WTC11 (cell line): ENCODE measurements around the gene ERAP2. TPM values are rescaled to one million over a fixed set of nuclear protein-coding genes. Genes with fewer than 3 reads are reported as not detected.

Source experiments
- ATAC-seq: fragments of 200-7000 bp; cut with Tn5 transposase; 2 replicates; pipeline ENCODE4 v1.10.0; 2021; ENCODE audit warnings: mild to moderate bottlenecking, moderate library complexity
- CTCF ChIA-PET: fragments of 300-600 bp; sonication (Branson Sonifier 250); formaldehyde crosslinking; loops from one replicate; lab custom pipeline; 2021; ENCODE audit warnings: antibody characterized with exemption; lab: Charles Lee
- POLR2A ChIA-PET: fragments of 350-600 bp; sonication (Branson Sonifier 250); formaldehyde crosslinking; loops from one replicate; lab custom pipeline; 2021; ENCODE audit warnings: antibody characterized with exemption; lab: Charles Lee
- DNase-seq: peaks from one replicate; pipeline ENCODE4 v3.0.0; 2021; ENCODE audit warnings: low spot score
- H3K27ac Mint-ChIP-seq: 2 replicates; pipeline ENCODE4 v1.8.0; 2021; ENCODE audit warnings: mixed read lengths
- H3K27me3 Mint-ChIP-seq: 2 replicates; pipeline ENCODE4 v1.8.0; 2021; ENCODE audit warnings: low read depth, mild to moderate bottlenecking, moderate library complexity, mixed read lengths
- H3K36me3 Mint-ChIP-seq: 2 replicates; pipeline ENCODE4 v1.8.0; 2021; ENCODE audit warnings: mixed read lengths
- H3K4me1 Mint-ChIP-seq: 2 replicates; pipeline ENCODE4 v1.8.0; 2022; ENCODE audit warnings: mixed read lengths
- H3K4me3 Mint-ChIP-seq: 2 replicates; pipeline ENCODE4 v1.8.0; 2021; ENCODE audit warnings: mild to moderate bottlenecking, moderate library complexity, mixed read lengths
- H3K9me3 Mint-ChIP-seq: 2 replicates; pipeline ENCODE4 v1.8.0; 2021; ENCODE audit warnings: mixed read lengths
- CBFB ChIP-seq: sonication (generic); formaldehyde crosslinking; IDR thresholded peaks from 2 replicates; pipeline ENCODE4 v1.8.1; 2022; ENCODE audit warnings: mild to moderate bottlenecking, low read depth, missing genetic modification reagents
- ESRRA ChIP-seq: sonication (generic); formaldehyde crosslinking; IDR thresholded peaks from 2 replicates; pipeline ENCODE4 v1.8.1; 2022; ENCODE audit warnings: mild to moderate bottlenecking, missing genetic modification reagents, borderline replicate concordance
- KAT7 ChIP-seq: sonication (generic); formaldehyde crosslinking; IDR thresholded peaks from 2 replicates; pipeline ENCODE4 v1.8.1; 2023; ENCODE audit warnings: missing genetic modification reagents, mild to moderate bottlenecking, borderline replicate concordance
- RELA ChIP-seq: sonication (generic); formaldehyde crosslinking; IDR thresholded peaks from 2 replicates; pipeline ENCODE4 v1.8.1; 2022; ENCODE audit warnings: missing genetic modification reagents, mild to moderate bottlenecking, borderline replicate concordance
- SP1 ChIP-seq: sonication (generic); formaldehyde crosslinking; conservative IDR thresholded peaks from 2 replicates; pipeline ENCODE4 v1.8.1; 2022; ENCODE audit warnings: missing genetic modification reagents
- ZNF121 ChIP-seq: sonication (generic); formaldehyde crosslinking; IDR thresholded peaks from 2 replicates; pipeline ENCODE4 v1.8.0; 2023; ENCODE audit warnings: missing genetic modification reagents
- ZNF219 ChIP-seq: sonication (generic); formaldehyde crosslinking; IDR thresholded peaks from 2 replicates; pipeline ENCODE4 v1.8.0; 2023; ENCODE audit warnings: missing genetic modification reagents, mild to moderate bottlenecking, borderline replicate concordance
- ZNF423 ChIP-seq: fragments of 250-450 bp; sonication (Bioruptor Pico); IDR thresholded peaks from 2 replicates; pipeline ENCODE4 v2.1.2; 2022; ENCODE audit warnings: mild to moderate bottlenecking, moderate library complexity
- total RNA-seq: library from RNA; stranded (reverse); gene quantifications from 3 replicates; pipeline ENCODE4 v1.2.3, GENCODE V29; 2021
- TF ChIP-seq, protein P1 (sequence below): fragments of 250-450 bp; sonication (Bioruptor Pico); IDR thresholded peaks from 2 replicates; pipeline ENCODE4 v1.9.0; 2021; ENCODE audit warnings: mild to moderate bottlenecking
- TF ChIP-seq, protein P2 (sequence below): sonication (generic); formaldehyde crosslinking; IDR thresholded peaks from 2 replicates; pipeline ENCODE4 v1.8.0; 2022; ENCODE audit warnings: mild to moderate bottlenecking, missing genetic modification reagents
- TF ChIP-seq, protein P3 (sequence below): sonication (generic); formaldehyde crosslinking; IDR thresholded peaks from 2 replicates; pipeline ENCODE4 v1.8.0; 2022; ENCODE audit warnings: mild to moderate bottlenecking, missing genetic modification reagents
- TF ChIP-seq, protein P4 (sequence below): sonication (generic); formaldehyde crosslinking; IDR thresholded peaks from 2 replicates; pipeline ENCODE4 v1.8.1; 2023; ENCODE audit warnings: mild to moderate bottlenecking, missing genetic modification reagents, moderate library complexity
- TF ChIP-seq, protein P5 (sequence below): sonication (generic); formaldehyde crosslinking; conservative IDR thresholded peaks from 2 replicates; pipeline ENCODE4 v1.8.1; 2023; ENCODE audit warnings: mild to moderate bottlenecking, low read depth, missing genetic modification reagents, moderate library complexity
- TF ChIP-seq, protein P6 (sequence below): sonication (generic); formaldehyde crosslinking; IDR thresholded peaks from 2 replicates; pipeline ENCODE4 v1.8.1; 2023; ENCODE audit warnings: mild to moderate bottlenecking, missing genetic modification reagents, moderate library complexity
- TF ChIP-seq, protein P7 (sequence below): sonication (generic); formaldehyde crosslinking; IDR thresholded peaks from 2 replicates; pipeline ENCODE4 v1.8.1; 2022; ENCODE audit warnings: missing genetic modification reagents, borderline replicate concordance

Gene ERAP2
- total RNA-seq, 1 experiment from 2014 or later = 0.13 TPM

DNA sequence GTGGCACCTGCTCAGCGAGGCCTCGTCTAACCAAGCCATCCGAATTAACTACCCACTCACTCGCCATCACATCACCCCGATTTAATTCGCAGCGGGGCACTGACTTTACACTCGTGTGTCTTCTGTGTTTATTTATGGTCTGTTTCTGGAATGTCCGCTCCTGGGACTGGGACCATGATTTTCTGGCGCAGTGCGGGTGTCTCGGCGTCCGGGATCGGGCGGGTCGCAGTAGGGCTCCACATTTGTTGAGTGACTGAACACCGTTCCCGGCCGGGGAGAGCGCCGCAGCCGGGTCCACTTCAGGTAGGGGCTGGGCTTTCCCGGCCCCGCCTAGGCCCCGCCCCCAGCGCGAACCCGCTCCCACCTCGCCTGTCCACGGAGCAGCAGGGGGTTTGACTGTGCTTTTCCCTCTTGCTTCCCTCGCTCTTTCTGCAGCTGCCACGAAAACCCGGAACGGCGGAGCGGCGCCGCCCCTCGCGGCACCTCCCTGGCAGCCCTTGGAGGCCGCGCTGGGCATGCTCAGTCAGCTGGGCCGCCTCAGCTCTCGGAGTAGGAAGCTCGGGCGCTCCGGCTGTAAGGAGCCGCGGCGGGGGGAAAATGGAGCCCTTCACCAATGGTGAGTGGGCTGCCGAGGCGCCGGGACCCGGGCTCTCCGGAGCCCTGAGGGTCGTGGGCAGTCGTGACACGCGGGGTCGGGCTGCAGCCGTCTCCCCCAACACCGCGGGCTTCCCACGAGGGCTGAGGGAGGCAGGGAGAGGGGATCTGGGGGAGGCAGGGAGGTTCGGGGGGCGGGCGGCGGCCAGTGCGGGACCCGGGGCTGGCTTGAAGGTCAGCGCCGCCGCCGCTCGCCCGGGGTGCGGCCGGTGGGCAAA lies 59.5 kb downstream of the ERAP2 start, which contains the start of gene LNPEP (continued):
- TF ChIP-seq SP1 (CRISPR knock-in tag) (peak; percentile 95), RELA (CRISPR knock-in tag) (no peak)
- TF ChIP-seq, protein P1, sequence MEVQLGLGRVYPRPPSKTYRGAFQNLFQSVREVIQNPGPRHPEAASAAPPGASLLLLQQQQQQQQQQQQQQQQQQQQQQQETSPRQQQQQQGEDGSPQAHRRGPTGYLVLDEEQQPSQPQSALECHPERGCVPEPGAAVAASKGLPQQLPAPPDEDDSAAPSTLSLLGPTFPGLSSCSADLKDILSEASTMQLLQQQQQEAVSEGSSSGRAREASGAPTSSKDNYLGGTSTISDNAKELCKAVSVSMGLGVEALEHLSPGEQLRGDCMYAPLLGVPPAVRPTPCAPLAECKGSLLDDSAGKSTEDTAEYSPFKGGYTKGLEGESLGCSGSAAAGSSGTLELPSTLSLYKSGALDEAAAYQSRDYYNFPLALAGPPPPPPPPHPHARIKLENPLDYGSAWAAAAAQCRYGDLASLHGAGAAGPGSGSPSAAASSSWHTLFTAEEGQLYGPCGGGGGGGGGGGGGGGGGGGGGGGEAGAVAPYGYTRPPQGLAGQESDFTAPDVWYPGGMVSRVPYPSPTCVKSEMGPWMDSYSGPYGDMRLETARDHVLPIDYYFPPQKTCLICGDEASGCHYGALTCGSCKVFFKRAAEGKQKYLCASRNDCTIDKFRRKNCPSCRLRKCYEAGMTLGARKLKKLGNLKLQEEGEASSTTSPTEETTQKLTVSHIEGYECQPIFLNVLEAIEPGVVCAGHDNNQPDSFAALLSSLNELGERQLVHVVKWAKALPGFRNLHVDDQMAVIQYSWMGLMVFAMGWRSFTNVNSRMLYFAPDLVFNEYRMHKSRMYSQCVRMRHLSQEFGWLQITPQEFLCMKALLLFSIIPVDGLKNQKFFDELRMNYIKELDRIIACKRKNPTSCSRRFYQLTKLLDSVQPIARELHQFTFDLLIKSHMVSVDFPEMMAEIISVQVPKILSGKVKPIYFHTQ (CRISPR knock-in tag) = no peak

DNA sequence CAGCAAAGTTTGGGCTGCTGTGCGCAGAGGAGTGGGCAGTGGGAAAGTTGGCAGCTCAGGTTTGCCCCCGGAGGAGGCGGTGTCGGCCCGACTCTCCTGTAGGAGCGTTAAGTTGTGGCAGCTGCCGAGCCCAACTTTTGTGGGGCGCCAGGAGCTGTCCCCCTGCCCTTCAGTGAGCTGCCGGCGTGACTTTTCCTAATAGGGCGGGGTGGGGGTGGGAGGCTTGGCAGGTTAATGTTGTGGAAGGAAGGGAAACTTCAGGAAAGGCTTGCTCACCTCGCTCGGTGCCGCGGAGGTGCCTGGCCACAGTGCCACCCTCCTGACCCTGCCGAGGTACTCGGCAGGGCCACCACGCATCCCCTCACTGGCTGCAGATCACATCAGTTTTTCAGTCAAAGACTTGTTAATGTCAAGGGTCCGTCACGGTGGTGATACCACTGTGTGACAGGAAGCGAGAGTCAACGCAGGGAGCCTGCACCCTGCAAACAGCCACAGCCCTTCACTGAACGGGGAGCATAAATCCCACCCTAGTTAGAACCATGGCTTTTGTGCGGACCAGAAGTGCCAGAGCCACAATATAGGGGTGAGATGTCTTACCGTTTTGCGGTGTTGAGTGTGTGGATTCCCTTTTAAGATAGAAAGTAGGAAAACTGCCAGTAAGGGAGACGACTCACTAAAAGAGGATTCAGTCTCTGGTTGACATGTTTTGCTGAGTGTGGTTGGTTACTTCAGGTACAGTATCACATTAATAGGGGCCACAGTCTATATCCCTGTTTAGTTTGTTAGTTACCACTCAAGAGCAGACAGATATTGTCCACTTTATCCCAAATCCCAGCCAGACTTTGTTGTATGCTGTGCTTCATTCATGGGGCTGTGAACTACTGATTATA lies 60.4 kb downstream of the ERAP2 start:
- POLR2A ChIA-PET = interaction anchor here (0.9 to 1.1 kb wide), 4 partner anchors 68 to 222 kb away, joined by 3 to 4 read pairs (median 3); partner anchors contain the start of gene ERAP1
- Mint-ChIP-seq H3K27ac (no peak overlapping the region), H3K27me3 (peaks cover 15% of the 10 kb centered on the region), H3K9me3 (no peaks in the 10 kb centered on the region), H3K4me3 (peak overlapping the region; percentile 96), H3K36me3 (no peaks in the 10 kb centered on the region), H3K4me1 (peaks cover 30% of the 10 kb centered on the region)
- peak; percentile 40 for DNase-seq
- ATAC-seq = peak; percentile 4
- peak; percentile 70; the same call in 1 of the 2 replicates for TF ChIP-seq ZNF121
- TF ChIP-seq ESRRA (CRISPR knock-in tag) = no peak
- TF ChIP-seq, protein P2, sequence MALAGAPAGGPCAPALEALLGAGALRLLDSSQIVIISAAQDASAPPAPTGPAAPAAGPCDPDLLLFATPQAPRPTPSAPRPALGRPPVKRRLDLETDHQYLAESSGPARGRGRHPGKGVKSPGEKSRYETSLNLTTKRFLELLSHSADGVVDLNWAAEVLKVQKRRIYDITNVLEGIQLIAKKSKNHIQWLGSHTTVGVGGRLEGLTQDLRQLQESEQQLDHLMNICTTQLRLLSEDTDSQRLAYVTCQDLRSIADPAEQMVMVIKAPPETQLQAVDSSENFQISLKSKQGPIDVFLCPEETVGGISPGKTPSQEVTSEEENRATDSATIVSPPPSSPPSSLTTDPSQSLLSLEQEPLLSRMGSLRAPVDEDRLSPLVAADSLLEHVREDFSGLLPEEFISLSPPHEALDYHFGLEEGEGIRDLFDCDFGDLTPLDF = no peak
- CTCF ChIA-PET = interaction anchor here (0.5 to 1.5 kb wide), 7 partner anchors 26 to 206 kb away, joined by 3 to 6 read pairs (median 4); partner anchors contain the start of gene LIX1

DNA sequence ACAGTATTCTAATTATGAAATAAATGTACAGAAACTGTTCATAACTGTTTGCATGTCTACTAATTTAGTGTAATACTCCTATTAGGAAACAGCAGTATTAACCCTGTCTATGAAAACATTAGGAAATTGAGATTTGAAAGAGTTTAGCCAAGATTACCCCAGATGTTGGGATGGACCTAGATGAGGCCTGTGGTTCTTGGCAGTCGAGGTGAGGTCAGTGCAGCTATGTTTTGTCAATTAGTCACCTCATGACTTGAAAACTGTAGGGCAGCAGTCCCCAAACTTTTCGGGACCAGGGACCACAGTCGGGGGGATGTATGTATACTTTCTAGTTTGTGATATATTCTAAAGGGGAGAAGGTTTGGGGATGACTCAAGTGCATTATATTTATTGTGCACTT lies 64.3 kb downstream of the ERAP2 start:
- Mint-ChIP-seq H3K27ac (no peak overlapping the region), H3K36me3 (no peaks in the 10 kb centered on the region), H3K4me3 (no peak overlapping the region), H3K4me1 (peaks cover 23% of the 10 kb centered on the region), H3K9me3 (no peaks in the 10 kb centered on the region), H3K27me3 (peaks cover 15% of the 10 kb centered on the region)
- ATAC-seq = no peak
- ChIA-PET POLR2A (no interaction called here), CTCF (interaction anchor here (1.2 kb wide), 1 partner anchor 72 kb away, joined by 5 read pairs; no protein-coding TSS in a partner anchor)
- TF ChIP-seq, protein P3, sequence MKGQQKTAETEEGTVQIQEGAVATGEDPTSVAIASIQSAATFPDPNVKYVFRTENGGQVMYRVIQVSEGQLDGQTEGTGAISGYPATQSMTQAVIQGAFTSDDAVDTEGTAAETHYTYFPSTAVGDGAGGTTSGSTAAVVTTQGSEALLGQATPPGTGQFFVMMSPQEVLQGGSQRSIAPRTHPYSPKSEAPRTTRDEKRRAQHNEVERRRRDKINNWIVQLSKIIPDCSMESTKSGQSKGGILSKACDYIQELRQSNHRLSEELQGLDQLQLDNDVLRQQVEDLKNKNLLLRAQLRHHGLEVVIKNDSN (CRISPR knock-in tag) = no peak
- TF ChIP-seq, protein P4, sequence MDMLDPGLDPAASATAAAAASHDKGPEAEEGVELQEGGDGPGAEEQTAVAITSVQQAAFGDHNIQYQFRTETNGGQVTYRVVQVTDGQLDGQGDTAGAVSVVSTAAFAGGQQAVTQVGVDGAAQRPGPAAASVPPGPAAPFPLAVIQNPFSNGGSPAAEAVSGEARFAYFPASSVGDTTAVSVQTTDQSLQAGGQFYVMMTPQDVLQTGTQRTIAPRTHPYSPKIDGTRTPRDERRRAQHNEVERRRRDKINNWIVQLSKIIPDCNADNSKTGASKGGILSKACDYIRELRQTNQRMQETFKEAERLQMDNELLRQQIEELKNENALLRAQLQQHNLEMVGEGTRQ (CRISPR knock-in tag) = no peak
- no peak for TF ChIP-seq ZNF219 (CRISPR knock-in tag)
- TF ChIP-seq, protein P5, sequence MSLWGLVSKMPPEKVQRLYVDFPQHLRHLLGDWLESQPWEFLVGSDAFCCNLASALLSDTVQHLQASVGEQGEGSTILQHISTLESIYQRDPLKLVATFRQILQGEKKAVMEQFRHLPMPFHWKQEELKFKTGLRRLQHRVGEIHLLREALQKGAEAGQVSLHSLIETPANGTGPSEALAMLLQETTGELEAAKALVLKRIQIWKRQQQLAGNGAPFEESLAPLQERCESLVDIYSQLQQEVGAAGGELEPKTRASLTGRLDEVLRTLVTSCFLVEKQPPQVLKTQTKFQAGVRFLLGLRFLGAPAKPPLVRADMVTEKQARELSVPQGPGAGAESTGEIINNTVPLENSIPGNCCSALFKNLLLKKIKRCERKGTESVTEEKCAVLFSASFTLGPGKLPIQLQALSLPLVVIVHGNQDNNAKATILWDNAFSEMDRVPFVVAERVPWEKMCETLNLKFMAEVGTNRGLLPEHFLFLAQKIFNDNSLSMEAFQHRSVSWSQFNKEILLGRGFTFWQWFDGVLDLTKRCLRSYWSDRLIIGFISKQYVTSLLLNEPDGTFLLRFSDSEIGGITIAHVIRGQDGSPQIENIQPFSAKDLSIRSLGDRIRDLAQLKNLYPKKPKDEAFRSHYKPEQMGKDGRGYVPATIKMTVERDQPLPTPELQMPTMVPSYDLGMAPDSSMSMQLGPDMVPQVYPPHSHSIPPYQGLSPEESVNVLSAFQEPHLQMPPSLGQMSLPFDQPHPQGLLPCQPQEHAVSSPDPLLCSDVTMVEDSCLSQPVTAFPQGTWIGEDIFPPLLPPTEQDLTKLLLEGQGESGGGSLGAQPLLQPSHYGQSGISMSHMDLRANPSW (CRISPR knock-in tag) = no peak
- TF ChIP-seq, protein P6, sequence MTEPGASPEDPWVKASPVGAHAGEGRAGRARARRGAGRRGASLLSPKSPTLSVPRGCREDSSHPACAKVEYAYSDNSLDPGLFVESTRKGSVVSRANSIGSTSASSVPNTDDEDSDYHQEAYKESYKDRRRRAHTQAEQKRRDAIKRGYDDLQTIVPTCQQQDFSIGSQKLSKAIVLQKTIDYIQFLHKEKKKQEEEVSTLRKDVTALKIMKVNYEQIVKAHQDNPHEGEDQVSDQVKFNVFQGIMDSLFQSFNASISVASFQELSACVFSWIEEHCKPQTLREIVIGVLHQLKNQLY (CRISPR knock-in tag) = no peak
- no peak for TF ChIP-seq KAT7 (CRISPR knock-in tag)
- TF ChIP-seq CBFB = no peak
- TF ChIP-seq ZNF423 = no peak
- TF ChIP-seq, protein P7, sequence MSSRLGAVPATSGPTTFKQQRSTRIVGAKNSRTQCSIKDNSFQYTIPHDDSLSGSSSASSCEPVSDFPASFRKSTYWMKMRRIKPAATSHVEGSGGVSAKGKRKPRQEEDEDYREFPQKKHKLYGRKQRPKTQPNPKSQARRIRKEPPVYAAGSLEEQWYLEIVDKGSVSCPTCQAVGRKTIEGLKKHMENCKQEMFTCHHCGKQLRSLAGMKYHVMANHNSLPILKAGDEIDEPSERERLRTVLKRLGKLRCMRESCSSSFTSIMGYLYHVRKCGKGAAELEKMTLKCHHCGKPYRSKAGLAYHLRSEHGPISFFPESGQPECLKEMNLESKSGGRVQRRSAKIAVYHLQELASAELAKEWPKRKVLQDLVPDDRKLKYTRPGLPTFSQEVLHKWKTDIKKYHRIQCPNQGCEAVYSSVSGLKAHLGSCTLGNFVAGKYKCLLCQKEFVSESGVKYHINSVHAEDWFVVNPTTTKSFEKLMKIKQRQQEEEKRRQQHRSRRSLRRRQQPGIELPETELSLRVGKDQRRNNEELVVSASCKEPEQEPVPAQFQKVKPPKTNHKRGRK = no peak
- DNase-seq = no peak
